GM19324 (cell line): ENCODE data around the gene ECI1.
"Not testable (repeated sequence)": the region's sequence is repeated elsewhere in the genome, so short reads cannot be mapped to it uniquely, and the experiment has no call there.

Experiments
- ATAC-seq: cut with Tn5 transposase; IDR thresholded peaks from one replicate; pipeline ENCODE4 v1.9.1; 2021; ENCODE audit warnings: mild to moderate bottlenecking, moderate library complexity; ENCODE audit not compliant: unreplicated experiment, low FRiP score

The ECI1 gene

GRCh38 chr16:2258530-2258929 is 7.1 kb upstream of the ECI1 start:
- ATAC-seq, result not testable (repeated sequence)

DNA sequence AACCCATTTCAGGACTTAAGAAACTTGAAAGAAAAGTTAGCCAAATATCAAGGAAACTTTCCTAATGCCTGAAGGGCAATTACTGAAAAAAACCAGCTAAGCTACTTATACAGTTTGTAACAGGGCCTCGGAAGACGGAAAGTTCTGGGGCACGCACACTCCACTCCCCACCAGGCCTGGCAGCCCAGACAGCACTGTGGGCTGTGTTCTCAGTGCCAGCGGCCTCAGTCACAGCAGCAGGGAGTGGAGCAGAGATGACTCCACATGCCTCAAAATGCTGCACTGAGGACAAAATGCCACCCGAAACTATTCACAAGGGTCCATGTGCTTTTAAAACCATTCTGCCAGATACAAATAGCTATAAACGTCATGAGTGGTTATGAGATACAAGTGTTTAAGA is 6.3 kb upstream of the ECI1 start:
- ATAC-seq, result no peak

DNA sequence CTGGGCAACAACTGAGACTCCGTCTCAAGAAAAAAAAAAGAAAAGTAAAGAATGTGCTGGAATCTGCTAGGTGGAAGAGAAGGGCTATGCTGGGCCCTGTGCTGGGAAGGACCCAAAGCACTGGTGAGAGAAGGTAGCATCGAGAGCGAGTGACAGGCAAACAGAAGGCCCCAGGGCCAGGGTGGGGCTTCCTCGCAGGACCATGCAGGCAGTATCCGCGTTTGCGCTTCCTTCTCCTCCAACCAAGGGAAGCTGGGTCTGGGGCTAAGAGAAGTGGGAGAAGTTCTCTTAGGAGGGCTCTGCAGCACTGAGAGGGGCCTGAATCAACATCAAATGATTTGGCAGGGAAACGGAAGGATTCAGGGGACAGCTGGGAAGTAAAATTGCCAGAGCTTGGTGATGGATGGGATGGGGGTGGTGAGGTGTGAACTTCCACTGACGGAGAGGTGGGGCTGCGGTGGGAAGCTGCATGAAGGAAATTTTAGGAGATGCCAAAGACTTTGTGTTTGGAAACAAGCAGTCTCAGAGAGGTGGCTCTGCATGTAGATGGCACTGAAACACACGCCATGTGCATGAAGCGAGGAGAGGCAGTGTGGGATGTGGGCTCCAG is 5.2 kb upstream of the ECI1 start:
- no peak for ATAC-seq

GRCh38 chr16:2253293-2253692 is 1.9 kb upstream of the ECI1 start:
- ATAC-seq, result no peak

DNA sequence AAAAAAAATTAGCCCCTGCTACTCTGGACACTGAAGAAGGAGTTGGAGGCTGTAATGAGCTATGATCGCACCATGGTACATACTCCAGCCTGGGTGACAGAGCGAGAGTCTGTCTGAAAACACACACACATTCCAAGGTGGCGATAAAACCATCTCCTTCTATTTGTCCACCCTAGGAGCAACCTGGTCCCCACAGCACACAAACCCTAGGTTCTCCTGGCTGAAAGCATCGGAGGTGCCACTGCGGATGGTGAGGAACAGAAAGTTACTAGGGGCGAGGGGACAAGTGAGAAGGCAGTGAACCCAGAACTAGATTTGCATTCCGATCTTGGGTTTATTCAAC is 1.4 kb upstream of the ECI1 start:
- no peak for ATAC-seq

DNA sequence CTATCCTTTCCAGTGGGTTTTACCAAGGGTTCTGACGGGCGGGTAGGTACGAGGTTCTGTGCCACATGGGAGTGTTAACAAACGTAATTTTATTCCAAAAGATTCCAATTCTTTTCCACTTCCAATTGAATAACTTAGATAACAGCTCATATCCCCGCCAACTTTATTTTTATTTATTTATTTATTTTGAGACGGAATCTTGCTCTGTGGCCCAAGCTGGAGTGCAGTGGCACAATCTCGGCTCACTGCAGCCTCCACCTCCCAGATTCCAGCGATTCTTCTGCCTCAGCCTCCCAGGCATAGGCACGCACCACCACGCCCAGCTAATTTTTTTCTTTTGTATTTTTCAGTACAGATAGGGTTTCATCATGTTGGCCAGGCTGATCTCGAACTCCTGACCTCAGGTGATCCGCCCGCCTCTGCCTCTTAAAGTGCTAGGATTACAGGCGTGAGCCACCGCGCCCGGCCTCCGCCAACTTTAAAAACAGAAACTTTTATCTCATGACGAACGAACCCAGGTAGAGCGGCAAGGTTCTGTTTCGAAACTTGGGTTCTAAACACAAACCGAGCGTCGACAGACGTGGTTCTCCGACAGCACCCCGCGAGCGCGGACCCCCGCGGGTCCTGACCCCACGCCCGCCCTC is 613 bp downstream of the ECI1 start:
- no peak for ATAC-seq

- ATAC-seq, result no peak
Observed at GRCh38 chr16:2246301-2246885, 5.0 kb downstream of the ECI1 start.

DNA sequence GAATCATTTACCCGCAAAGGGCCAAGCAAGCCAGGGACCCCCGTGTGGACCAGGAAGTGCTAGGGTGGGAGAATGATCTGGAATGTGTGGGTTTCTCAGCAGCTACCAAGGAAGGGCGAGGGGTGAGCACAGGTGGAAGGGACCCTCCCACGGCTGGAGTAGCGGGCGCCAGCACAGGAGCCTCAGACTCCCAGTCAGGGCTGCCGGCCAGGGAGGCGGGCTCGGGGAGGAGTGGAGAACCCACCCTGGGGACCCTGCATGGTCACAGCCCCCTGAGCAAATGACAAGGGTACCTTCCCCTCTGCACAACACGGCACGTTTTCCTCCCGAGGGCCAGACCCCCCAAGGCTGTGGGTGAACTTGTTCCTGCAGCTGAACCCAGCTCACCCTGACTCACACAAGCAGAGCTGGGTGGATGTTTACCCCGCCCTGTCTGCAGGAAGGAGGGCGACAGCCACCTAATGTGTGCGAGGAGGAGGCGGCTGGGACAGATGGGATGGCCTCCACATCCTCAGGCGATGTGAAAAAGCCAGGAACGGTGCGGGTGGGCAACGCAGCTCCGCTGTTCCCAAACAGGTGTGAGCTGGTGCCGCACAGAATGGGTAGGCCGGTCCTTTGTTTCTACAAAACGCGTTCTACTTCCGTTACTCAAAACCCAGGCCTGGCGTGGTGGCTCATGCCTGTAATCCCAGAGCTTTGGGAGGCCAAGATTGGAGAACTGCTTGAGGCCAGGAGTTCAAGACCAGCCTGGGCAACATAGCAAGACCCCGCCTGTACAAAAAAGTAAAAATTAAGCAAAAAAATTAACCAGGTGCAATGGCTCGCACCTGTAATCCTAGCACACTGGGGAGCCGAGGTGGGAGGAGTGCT is 6.2 kb downstream of the ECI1 start:
- no peak for ATAC-seq

DNA sequence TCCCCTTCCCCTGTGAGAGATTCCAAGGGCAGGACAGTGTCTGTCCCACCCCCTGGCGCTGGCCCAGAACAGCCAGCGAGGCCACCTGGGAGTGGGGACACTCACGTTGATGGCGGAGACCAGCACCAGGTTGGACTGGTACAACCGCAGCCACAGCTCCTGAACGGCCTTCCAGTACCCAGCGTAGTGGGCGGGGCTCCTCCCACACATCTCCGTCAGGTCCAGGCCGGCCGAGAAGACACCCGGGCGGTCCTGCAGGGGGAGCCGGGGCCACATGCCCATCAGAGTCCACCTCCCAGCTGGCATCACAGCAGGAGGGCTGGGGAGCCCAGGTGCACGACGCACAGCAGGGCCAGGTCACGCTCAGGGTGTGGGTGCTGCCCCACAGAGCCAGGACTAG is 7.1 kb downstream of the ECI1 start:
- no peak for ATAC-seq

- no peak for ATAC-seq
Observed at GRCh38 chr16:2243781-2244180, 7.6 kb downstream of the ECI1 start.

DNA sequence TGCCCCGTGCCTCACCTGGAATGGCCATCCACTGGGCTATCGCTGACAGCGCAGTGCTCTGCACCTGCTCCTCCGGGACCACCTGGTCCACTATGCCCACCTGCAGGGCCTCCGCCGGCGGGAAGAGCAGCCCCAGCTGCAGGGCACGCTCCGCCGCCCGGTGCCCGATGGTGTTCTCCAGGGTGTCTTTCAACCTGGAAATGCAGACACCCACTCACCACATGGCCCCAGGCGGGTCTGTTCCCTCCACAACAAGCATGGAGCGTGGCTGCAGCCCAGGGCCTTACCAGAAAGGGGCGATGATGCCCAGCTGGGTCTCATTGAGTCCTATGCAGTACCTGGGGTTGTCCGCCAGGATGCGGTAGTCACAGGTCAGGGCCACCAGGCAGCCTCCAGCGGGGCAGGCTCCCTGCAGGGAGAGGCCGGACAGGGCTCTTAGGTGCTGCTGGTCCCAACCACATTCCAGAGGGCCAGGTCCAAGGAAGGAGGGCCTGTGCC is 8.3 kb downstream of the ECI1 start:
- ATAC-seq, result no peak

DNA sequence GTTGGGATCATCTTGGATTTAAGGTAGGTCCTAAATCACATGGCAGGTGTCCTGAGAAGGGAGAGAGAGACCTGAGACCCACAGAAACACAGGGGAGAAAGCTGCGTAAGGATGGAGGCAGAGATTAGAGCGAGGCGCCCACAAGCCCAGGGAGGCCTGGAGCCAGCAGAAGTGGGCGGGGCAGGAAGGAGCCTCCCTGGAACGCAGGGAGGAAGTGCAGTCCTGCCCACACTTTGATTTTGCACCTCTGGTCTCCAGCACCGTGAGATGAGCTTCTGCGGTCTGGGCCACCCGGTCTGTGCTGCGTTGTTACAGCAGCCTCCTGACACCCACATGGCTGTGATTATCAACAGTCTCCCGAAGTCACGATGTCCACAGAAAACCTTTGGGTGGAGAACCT is 8.8 kb downstream of the ECI1 start:
- no peak for ATAC-seq

- not testable (repeated sequence) for ATAC-seq
Observed at GRCh38 chr16:2240331-2240730, 11.1 kb downstream of the ECI1 start.

DNA sequence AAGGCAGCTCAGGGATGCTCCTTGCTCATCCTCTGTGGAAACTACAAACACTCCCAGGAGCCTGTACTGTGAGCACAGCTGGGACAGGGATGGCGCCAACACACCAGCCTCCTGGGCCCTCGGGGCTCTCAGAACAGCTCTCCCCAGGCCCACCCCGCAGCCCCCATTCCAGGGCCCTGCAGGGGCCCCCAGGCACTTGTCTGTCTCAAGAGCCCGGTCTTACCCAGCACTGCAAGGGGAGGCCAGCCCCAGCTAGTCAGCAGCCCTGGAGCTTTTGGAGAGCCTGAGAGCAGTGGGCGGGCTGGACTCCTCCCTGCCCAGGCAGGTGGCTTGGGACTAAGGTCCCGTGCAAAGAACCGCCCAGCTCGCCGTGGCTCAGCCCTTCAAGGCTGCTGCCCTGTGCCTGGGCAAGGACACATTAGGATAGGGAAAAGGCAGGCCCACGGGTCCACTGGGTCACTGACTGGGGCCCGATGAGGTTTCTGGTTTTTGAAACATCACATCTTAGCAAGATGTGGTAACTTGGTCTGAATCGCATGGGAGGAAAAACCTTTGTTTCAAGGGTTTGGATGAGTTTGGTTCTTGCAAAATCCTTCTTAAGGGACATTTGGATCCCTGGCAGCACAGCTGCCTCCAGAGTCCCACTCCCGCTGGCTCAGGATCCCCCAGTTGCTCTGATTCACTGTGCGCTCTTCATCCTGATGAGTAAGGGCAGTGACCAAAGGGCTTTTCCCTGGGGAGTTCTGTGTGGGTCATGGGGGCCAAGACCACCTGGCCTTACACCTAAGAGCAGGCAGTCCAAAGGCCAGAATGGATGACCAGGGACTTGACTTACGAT is 12.3 kb downstream of the ECI1 start:
- ATAC-seq, result no peak

DNA sequence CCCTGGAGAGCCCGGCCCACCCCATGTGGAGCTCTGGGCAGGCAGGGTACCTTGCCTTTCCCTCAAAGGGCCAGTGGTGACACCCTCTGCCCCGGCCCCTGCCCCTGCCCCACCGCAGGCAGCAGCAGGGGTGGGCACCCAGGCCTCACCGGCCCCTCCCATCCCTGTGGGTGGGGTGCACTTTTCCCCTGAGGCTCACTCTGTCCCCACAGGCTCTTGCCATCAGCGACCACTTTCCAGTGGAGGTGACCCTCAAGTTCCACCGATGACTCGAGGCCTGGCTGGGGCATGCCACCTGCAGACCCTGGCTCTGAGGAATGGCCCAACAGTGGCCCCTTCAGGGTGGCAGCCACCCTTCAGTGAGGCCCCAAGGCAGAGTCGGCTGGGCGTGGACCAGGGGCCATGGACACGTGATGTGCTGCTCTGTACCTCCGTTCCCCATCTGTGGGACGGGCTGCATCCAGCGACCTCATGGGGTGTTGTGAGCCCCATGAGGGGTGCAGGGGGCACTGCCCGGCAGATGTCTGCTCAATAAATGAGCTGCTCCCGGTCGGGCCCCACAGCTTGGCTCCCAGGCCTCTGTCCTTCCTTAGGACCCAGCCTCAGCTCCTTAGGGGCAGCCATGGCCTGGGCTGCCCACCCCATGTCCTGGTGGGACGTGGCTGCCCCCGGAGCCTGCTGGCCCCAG is 13.1 kb downstream of the ECI1 start:
- no peak for ATAC-seq

- ATAC-seq, result no peak
Observed at GRCh38 chr16:2237493-2238149, 13.8 kb downstream of the ECI1 start.

GRCh38 chr16:2237102-2237482 is 14.3 kb downstream of the ECI1 start:
- ATAC-seq, result no peak

DNA sequence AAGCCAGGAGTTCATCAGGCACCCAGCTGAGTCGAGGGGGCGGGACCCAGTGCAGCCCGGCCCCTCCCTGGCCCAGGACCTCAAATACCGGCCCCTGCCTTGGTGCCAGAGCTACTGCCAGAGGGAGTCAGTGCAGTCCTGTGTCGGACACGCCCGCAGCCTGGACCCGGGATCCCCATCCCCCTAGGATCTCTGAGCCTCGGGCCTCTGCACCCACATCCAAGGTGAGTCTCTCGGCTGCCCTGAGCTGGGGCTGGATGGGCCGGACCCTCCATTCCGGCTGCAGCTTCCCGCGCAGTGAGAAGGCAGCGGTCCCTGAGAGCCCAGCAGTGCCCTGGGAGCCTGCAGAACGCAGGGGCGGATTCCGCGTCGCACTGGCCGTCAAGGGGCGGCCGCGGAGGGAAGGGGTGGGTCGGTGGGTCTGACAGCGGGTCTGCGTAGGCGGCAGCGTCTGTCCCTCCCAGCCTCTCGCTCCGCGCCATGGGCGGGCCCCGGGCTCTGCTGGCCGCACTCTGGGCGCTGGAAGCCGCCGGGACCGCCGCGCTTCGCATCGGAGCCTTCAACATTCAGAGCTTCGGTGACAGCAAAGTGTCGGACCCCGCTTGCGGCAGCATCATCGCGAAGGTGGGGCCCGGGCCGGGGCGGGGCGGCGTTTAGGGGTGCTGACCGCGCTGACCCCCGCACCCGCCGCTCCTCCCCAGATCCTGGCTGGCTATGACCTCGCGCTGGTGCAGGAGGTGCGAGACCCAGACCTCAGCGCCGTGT is 14.9 kb downstream of the ECI1 start, which contains the start of gene DNASE1L2:
DNASE1L2 (plus strand) TSS at position 108 of the 765 bp plus-strand sequence; CDS start at position 481, 373 bp downstream.
- no peak for ATAC-seq
